AG04449 (cell line): ENCODE data around the gene PDYN.
A peak's percentile ranks its signal among the peaks of the same experiment; 100 is the strongest.

Source experiments
- CTCF ChIA-PET: fragments of 350-600 bp; formaldehyde crosslinking; extraction: SDS; loops from one replicate; lab custom pipeline; 2021; ENCODE audit warnings: antibody characterized with exemption; lab: Yijun Ruan, JAX
- POLR2A ChIA-PET: fragments of 400-600, 350-600 bp; formaldehyde crosslinking; extraction: SDS; loops from one replicate; lab custom pipeline; 2020; ENCODE audit warnings: antibody characterized with exemption, inconsistent platforms; lab: Yijun Ruan, JAX
- DNase-seq: peaks from one replicate; pipeline ENCODE4 v3.0.0-alpha.2; 2010; ENCODE audit warnings: low read depth, low spot score
- H3K4me3 ChIP-seq: 2 replicates; pipeline ENCODE4 v1.5.1; 2011; ENCODE audit warnings: low read depth, mild to moderate bottlenecking, control low read depth, low read length
- TF ChIP-seq, protein P1 (sequence below): IDR thresholded peaks from one replicate; pipeline ENCODE4 v1.5.1; 2011; ENCODE audit warnings: mild to moderate bottlenecking, moderate library complexity, low read length, control low read depth, inconsistent platforms; ENCODE audit not compliant: insufficient read depth; ENCODE audit errors: missing control alignments

Gene PDYN

DNA sequence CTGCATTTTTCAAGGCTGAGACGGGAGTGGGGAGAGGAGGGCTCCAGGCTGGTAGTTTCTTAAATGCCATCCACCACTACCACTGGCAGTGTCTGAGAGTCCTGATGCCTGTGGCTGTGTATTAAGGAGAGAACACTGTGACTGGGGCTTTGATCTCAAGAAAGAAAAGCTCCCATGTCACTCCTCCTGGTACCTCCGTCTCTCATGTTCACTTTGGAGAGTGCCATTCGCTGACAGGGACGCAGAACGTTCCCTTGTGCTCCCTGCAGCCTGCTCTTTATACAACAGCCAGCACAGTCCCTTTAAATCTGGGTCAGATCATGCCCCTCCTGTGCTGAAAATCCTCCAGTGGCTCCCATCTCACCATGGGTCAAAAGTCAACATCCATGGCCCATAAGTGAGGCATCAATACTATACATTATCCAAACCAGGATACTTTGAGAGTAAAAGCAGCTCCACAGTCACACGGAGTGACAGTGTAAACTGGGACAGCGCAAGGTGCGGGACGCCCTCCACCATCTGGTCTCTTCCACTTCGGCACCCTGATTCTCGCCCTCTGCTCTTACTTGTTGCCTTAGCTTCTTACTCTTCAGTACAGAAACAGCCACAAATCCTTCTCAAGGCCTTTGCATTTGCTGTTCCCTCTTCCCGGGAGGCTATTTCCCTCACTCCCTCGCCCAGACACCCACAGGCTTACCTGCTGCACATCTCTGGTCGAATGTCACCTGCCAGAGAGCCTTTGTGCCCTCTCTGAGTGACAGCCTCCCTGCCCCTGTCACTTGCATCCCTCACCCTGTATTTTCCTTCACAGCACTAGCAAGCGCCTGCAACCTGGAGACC, 20.0 kb downstream of the PDYN start:
- POLR2A ChIA-PET = no interaction called here
- no peak overlapping the region for H3K4me3 ChIP-seq
- CTCF ChIA-PET = interaction anchor here (1.1 kb wide), 1 partner anchor 33 kb away, joined by 3 read pairs; no protein-coding TSS in a partner anchor
- no peak for DNase-seq
- TF ChIP-seq, protein P1, sequence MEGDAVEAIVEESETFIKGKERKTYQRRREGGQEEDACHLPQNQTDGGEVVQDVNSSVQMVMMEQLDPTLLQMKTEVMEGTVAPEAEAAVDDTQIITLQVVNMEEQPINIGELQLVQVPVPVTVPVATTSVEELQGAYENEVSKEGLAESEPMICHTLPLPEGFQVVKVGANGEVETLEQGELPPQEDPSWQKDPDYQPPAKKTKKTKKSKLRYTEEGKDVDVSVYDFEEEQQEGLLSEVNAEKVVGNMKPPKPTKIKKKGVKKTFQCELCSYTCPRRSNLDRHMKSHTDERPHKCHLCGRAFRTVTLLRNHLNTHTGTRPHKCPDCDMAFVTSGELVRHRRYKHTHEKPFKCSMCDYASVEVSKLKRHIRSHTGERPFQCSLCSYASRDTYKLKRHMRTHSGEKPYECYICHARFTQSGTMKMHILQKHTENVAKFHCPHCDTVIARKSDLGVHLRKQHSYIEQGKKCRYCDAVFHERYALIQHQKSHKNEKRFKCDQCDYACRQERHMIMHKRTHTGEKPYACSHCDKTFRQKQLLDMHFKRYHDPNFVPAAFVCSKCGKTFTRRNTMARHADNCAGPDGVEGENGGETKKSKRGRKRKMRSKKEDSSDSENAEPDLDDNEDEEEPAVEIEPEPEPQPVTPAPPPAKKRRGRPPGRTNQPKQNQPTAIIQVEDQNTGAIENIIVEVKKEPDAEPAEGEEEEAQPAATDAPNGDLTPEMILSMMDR = no peak

DNA sequence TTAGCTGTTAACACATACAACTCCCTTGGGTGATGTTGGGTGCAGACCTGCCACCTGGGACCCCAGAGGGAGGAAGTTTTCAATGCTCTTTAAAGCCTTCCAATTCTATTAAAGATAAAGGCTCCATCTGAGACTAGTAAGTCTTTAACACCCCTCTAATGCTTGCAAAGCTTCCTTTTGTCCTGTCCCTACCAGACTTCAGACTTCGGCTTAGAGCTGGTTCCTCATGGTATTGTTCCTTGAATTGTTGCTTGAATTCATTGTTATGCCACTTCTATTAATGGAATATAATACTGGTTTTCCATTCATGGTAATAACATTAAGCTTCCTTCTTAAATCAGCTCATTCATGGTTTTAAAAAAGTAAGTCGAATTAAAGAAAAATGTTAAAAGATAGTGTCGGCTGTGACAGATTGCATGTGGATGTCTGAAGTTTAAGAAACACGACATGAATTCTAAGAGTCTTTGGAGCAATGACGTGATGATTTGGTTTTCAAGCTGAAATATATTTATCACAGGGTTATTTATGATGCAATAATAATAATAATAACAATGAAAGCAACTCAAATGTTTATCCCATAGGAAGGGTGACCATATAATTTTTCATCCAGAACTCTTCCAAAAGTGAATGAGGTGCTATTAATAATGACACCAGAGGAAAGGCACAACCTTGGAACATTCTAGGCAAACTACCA, 21.8 kb downstream of the PDYN start:
- H3K4me3 ChIP-seq = no peak overlapping the region
- CTCF ChIA-PET = interaction anchor here (0.8 to 1.4 kb wide), 6 partner anchors 21 to 481 kb away, joined by 3 to 4 read pairs (median 3); no protein-coding TSS in a partner anchor
- POLR2A ChIA-PET = no interaction called here
- DNase-seq = no peak
- TF ChIP-seq, protein P1 = no peak

DNA sequence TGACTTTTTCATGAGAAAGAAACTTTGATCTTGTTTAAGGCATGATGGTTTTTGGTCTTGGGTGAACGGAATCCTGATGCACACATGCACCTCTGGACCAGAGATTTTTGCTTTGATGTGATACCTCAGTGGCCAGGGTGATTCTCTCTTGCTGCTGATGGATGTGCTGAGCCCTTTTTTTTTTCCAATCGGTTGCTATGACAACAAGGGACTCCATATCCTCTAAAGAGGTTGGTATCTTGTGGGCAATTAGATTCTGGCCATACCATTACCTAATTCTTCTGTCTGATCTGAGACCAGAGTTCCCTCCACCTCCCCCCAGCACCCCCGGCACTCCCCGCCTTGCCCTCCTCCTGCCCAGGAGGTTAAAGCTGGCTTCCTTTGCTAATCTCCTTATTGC, 24.9 kb downstream of the PDYN start:
- POLR2A ChIA-PET = no interaction called here

DNA sequence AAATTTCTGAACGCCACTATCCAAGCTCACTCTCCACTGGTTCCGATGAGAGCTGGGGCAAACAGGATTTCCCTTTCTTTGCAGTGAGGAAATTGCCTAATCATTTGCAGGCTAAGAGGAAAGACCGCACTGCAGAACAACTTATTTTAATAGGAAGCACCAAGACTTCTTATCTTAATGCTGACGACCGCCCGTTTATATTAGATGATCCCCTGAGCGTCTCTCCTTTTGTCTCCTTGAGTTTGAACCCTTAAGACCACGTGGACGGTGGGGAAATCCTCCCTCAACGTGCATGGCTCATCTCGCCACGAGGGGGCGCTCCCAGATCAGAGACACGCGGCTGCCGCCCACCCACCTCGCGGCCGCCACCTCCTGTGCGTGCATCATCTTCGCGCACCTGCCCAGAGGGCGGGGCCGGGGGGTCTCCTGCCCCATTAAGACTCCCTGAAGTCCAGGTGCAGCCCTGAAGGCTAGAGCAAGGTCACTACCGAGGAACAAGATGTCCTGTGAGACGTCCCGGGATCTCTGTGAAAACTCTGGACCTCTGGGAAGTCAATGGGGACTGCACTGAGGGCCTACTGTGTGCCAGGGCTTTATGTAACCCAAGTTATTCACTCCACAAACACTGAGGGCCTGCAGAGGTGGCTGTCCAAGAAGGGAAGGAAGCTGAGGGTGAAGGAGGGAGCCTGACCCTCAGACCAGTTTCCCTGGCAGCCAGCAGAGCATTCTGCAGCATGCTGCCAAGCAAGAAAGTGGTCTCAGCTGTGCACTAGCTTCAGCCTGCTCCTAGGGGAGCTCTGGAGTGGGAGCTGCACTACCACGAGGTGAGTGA, 28.1 kb downstream of the PDYN start:
- ChIA-PET POLR2A (no interaction called here), CTCF (interaction anchor here (0.6 to 5.8 kb wide), 31 partner anchors 9 to 558 kb away, joined by 3 to 104 read pairs (median 4); no protein-coding TSS in a partner anchor)
- TF ChIP-seq, protein P1 = peak; percentile 95
- DNase-seq = no peak
- H3K4me3 ChIP-seq = peak overlapping the region; percentile 24

More for the DNA sequence above, 24.9 kb downstream of the PDYN start:
- TF ChIP-seq, protein P1 = no peak
- CTCF ChIA-PET = interaction anchor here (0.9 to 3.3 kb wide), 3 partner anchors 8 to 204 kb away, joined by 3 to 30 read pairs (median 3); no protein-coding TSS in a partner anchor
- no peak for DNase-seq
- no peak overlapping the region for H3K4me3 ChIP-seq

DNA sequence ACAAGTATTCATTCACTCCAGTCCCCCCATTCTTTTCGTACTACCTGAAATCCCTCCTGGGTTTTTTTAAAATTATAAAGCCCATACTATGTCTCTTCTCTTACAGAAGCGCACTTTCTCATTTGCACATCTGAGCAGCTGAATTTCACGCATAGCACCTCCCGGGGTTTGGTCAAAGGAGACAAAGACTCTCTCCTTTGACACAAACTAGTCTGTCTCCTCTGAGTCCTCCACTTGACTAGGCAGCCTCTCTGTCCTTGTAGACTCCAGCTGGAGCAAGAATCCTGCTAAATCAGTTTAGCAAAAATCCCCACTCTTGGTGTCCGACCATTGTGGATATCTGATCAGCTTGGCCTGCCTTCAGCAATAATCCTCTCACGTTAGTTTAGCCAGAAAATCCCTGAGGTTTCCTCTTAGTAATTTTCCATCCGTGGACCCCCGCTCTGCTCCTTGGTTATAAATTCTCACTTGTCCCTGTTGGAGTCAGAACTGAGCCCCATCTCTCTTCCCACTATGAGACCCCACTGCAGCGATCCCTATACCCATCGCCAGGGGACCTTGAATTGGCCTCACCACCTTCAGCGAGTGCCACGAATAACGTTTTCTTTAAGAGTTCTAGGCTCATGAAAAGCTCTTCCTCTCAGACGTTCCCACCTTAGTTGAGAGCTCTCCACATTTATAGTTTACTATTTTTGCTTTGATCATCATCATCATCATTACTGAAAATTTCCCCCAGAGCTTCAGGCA, 29.0 kb downstream of the PDYN start:
- ChIA-PET CTCF (interaction anchor here (0.8 to 5.8 kb wide), 18 partner anchors 9 to 488 kb away, joined by 3 to 104 read pairs (median 4); no protein-coding TSS in a partner anchor), POLR2A (no interaction called here)
- TF ChIP-seq, protein P1 = peak; percentile 25
- H3K4me3 ChIP-seq = peak overlapping the region; percentile 24
- DNase-seq = no peak
